HepG2 (cell line): ENCODE data around the gene RPL35A. TPM values are rescaled to one million over a fixed set of nuclear protein-coding genes. Genes with fewer than 3 reads are reported as not detected.

Experiments used
- BCL6 ChIP-seq: IDR thresholded peaks from 2 replicates; pipeline ENCODE4 v1.6.1; 2016; ENCODE audit warnings: missing genetic modification reagents, missing compliant biosample characterization
- CREM ChIP-seq, 2 experiments: sonication (generic) in 1 of 2; formaldehyde crosslinking in 1 of 2; IDR thresholded peaks; 2 replicates each; pipeline versions ENCODE4 v1.4.0 to v1.6.1; 2016 to 2020; ENCODE audit warnings: antibody characterized with exemption in 1 of 2, mild to moderate bottlenecking in 1 of 2, missing genetic modification reagents in 1 of 2
- DNMT3B ChIP-seq: conservative IDR thresholded peaks from 2 replicates; pipeline ENCODE4 v1.6.1; 2016; ENCODE audit warnings: missing biosample characterization, control low read depth
- FOXP1 ChIP-seq, 2 experiments: fragments of 450-650 bp in 1 of 2; IDR thresholded peaks; 2 replicates each; pipeline ENCODE4 v1.6.1; 2017 to 2018; ENCODE audit warnings: antibody characterized with exemption in 1 of 2
- MTA1 ChIP-seq: sonication (generic); formaldehyde crosslinking; IDR thresholded peaks from 2 replicates; pipeline ENCODE4 v1.4.0; 2020; ENCODE audit warnings: missing genetic modification reagents, mild to moderate bottlenecking, borderline replicate concordance
- NR2F1 ChIP-seq, 2 experiments: fragments of 450-650 bp in 1 of 2; formaldehyde crosslinking in 1 of 2; IDR thresholded peaks; 2 replicates each; pipeline versions ENCODE4 v1.5.0 to v1.6.1; 2016 to 2020; ENCODE audit warnings: mild to moderate bottlenecking in 1 of 2, missing compliant biosample characterization in 1 of 2, missing genetic modification reagents in 1 of 2, moderate library complexity in 1 of 2
- SIX4 ChIP-seq: sonication (generic); formaldehyde crosslinking; IDR thresholded peaks from 2 replicates; pipeline ENCODE4 v1.4.0; 2020; ENCODE audit warnings: missing genetic modification reagents
- SOX5 ChIP-seq: IDR thresholded peaks from 2 replicates; pipeline ENCODE4 v1.6.1; 2016; ENCODE audit warnings: borderline replicate concordance
- SOX6 ChIP-seq, 2 experiments: fragments of 450-650 bp in 1 of 2; sonication (generic) in 1 of 2; formaldehyde crosslinking in 1 of 2; IDR thresholded peaks; 2 replicates each; pipeline versions ENCODE4 v1.4.0 to v1.6.1; 2017 to 2020; ENCODE audit warnings: antibody characterized with exemption in 1 of 2, mild to moderate bottlenecking in 1 of 2, missing genetic modification reagents in 1 of 2
- TCF7 ChIP-seq: sonication (generic); IDR thresholded peaks from 2 replicates; pipeline ENCODE4 v1.6.1; 2016; ENCODE audit warnings: antibody characterized with exemption, low read depth
- ZNF282 ChIP-seq: fragments of 450-650 bp; IDR thresholded peaks from 2 replicates; pipeline ENCODE4 v1.6.1; 2018; ENCODE audit not compliant: partially characterized antibody
- ZNF614 ChIP-seq: IDR thresholded peaks from 2 replicates; pipeline ENCODE4 v1.6.1; 2018; ENCODE audit warnings: missing biosample characterization, missing genetic modification reagents, inconsistent platforms, borderline replicate concordance
- polyA plus RNA-seq, 8 experiments: library from polyadenylated mRNA; depleted of rRNA in 3 of 8; stranded (reverse) in 7 of 8; unstranded in 1 of 8; fragments of >200 nt; fragmentation: Illumina TruSeq in 4 of 8; extraction: Trizol in 4 of 8; gene quantifications; 2 replicates each; pipeline versions ENCODE4 v1.2.1 to v1.2.3, GENCODE V29; 2011 to 2016; ENCODE audit warnings: low read depth in 4 of 8, missing spikeins in 1 of 8, mixed read lengths in 1 of 8; ENCODE audit not compliant: insufficient read depth in 1 of 8
- total RNA-seq, 5 experiments: library from RNA; depleted of rRNA; stranded (reverse); fragments of >200 nt; fragmentation: Illumina TruSeq; extraction: Trizol; gene quantifications; 2 replicates each; pipeline ENCODE4 v1.2.3, GENCODE V29; 2016; ENCODE audit warnings: low read depth in 1 of 5
- TF ChIP-seq, protein P1 (sequence below): IDR thresholded peaks from 2 replicates; pipeline ENCODE4 v1.6.1; 2016; ENCODE audit warnings: low read depth, missing genetic modification reagents, missing compliant biosample characterization
- TF ChIP-seq, protein P2 (sequence below): IDR thresholded peaks from 2 replicates; pipeline ENCODE4 v1.6.1; 2018; ENCODE audit warnings: missing genetic modification reagents, mild to moderate bottlenecking, missing compliant biosample characterization
- TF ChIP-seq, protein P3 (sequence below): IDR thresholded peaks from 2 replicates; pipeline ENCODE4 v1.4.0; 2020; ENCODE audit warnings: mild to moderate bottlenecking, missing genetic modification reagents
- TF ChIP-seq, protein P4 (sequence below): sonication (generic); formaldehyde crosslinking; IDR thresholded peaks from 2 replicates; pipeline ENCODE4 v1.5.0; 2020; ENCODE audit warnings: mild to moderate bottlenecking, missing genetic modification reagents

The RPL35A gene
- total and polyA plus RNA-seq, 2 of the 13 experiments (the other 11 are each of a cell fraction or from before 2014, with no cell fraction given) = 1,001 to 1,582 TPM

DNA sequence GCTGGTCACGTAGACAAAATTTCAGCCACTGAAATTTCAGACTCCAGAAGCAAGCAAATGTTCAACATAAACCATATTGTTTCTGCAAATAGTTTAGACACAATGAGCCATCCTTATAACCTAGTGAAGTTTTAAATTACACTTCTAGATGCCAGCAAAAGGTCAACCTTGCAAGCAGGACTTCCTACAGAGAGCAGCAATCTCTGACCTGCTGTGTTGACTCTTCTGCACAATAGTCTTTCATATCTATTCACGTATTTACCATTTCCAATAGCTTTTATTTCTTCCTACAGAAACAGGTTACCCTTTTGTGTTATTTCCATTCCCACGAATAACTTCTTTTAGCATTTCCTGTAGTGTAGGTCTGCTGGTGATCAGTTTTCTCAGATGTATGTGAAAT lies 20.6 kb downstream of the RPL35A start (continued):
- TF ChIP-seq, protein P1, sequence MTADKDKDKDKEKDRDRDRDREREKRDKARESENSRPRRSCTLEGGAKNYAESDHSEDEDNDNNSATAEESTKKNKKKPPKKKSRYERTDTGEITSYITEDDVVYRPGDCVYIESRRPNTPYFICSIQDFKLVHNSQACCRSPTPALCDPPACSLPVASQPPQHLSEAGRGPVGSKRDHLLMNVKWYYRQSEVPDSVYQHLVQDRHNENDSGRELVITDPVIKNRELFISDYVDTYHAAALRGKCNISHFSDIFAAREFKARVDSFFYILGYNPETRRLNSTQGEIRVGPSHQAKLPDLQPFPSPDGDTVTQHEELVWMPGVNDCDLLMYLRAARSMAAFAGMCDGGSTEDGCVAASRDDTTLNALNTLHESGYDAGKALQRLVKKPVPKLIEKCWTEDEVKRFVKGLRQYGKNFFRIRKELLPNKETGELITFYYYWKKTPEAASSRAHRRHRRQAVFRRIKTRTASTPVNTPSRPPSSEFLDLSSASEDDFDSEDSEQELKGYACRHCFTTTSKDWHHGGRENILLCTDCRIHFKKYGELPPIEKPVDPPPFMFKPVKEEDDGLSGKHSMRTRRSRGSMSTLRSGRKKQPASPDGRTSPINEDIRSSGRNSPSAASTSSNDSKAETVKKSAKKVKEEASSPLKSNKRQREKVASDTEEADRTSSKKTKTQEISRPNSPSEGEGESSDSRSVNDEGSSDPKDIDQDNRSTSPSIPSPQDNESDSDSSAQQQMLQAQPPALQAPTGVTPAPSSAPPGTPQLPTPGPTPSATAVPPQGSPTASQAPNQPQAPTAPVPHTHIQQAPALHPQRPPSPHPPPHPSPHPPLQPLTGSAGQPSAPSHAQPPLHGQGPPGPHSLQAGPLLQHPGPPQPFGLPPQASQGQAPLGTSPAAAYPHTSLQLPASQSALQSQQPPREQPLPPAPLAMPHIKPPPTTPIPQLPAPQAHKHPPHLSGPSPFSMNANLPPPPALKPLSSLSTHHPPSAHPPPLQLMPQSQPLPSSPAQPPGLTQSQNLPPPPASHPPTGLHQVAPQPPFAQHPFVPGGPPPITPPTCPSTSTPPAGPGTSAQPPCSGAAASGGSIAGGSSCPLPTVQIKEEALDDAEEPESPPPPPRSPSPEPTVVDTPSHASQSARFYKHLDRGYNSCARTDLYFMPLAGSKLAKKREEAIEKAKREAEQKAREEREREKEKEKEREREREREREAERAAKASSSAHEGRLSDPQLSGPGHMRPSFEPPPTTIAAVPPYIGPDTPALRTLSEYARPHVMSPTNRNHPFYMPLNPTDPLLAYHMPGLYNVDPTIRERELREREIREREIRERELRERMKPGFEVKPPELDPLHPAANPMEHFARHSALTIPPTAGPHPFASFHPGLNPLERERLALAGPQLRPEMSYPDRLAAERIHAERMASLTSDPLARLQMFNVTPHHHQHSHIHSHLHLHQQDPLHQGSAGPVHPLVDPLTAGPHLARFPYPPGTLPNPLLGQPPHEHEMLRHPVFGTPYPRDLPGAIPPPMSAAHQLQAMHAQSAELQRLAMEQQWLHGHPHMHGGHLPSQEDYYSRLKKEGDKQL = 0 out of 2 replicates have a peak, but pooled peaks have one; percentile 23
- TF ChIP-seq FOXP1 (IDR thresholded peaks at IDR 0.05) (no peak), FOXP1 (CRISPR knock-in tag; IDR thresholded peaks at IDR 0.05) (peak; percentile 30; the same call in 1 of the 2 replicates), CREM (IDR thresholded peaks at IDR 0.05) (peak; percentile 28; the same call in 1 of the 2 replicates), CREM (CRISPR knock-in tag; IDR thresholded peaks at IDR 0.05) (no peak), NR2F1 (CRISPR knock-in tag; IDR thresholded peaks at IDR 0.05) (peak in 1 of 2 experiments; percentile 19; a peak in 1 of 4 replicates), ZNF614 (CRISPR knock-in tag) (0 out of 2 replicates have a peak, but pooled peaks have one; percentile 23), TCF7 (peak; percentile 48; the same call in 1 of the 2 replicates), DNMT3B (CRISPR knock-in tag) (no peak), SIX4 (CRISPR knock-in tag) (peak; percentile 83), MTA1 (CRISPR knock-in tag) (no peak), SOX5 (CRISPR knock-in tag) (peak; percentile 87), SOX6 (IDR thresholded peaks at IDR 0.05) (no peak), SOX6 (CRISPR knock-in tag; IDR thresholded peaks at IDR 0.05) (peak; percentile 62), BCL6 (0 out of 2 replicates have a peak, but pooled peaks have one; percentile 12), ZNF282 (no peak)
- TF ChIP-seq, protein P2, sequence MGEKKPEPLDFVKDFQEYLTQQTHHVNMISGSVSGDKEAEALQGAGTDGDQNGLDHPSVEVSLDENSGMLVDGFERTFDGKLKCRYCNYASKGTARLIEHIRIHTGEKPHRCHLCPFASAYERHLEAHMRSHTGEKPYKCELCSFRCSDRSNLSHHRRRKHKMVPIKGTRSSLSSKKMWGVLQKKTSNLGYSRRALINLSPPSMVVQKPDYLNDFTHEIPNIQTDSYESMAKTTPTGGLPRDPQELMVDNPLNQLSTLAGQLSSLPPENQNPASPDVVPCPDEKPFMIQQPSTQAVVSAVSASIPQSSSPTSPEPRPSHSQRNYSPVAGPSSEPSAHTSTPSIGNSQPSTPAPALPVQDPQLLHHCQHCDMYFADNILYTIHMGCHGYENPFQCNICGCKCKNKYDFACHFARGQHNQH (CRISPR knock-in tag) = no peak
- TF ChIP-seq, protein P3, sequence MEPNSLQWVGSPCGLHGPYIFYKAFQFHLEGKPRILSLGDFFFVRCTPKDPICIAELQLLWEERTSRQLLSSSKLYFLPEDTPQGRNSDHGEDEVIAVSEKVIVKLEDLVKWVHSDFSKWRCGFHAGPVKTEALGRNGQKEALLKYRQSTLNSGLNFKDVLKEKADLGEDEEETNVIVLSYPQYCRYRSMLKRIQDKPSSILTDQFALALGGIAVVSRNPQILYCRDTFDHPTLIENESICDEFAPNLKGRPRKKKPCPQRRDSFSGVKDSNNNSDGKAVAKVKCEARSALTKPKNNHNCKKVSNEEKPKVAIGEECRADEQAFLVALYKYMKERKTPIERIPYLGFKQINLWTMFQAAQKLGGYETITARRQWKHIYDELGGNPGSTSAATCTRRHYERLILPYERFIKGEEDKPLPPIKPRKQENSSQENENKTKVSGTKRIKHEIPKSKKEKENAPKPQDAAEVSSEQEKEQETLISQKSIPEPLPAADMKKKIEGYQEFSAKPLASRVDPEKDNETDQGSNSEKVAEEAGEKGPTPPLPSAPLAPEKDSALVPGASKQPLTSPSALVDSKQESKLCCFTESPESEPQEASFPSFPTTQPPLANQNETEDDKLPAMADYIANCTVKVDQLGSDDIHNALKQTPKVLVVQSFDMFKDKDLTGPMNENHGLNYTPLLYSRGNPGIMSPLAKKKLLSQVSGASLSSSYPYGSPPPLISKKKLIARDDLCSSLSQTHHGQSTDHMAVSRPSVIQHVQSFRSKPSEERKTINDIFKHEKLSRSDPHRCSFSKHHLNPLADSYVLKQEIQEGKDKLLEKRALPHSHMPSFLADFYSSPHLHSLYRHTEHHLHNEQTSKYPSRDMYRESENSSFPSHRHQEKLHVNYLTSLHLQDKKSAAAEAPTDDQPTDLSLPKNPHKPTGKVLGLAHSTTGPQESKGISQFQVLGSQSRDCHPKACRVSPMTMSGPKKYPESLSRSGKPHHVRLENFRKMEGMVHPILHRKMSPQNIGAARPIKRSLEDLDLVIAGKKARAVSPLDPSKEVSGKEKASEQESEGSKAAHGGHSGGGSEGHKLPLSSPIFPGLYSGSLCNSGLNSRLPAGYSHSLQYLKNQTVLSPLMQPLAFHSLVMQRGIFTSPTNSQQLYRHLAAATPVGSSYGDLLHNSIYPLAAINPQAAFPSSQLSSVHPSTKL (CRISPR knock-in tag) = peak; percentile 65; the same call in 1 of the 2 replicates
- TF ChIP-seq, protein P4, sequence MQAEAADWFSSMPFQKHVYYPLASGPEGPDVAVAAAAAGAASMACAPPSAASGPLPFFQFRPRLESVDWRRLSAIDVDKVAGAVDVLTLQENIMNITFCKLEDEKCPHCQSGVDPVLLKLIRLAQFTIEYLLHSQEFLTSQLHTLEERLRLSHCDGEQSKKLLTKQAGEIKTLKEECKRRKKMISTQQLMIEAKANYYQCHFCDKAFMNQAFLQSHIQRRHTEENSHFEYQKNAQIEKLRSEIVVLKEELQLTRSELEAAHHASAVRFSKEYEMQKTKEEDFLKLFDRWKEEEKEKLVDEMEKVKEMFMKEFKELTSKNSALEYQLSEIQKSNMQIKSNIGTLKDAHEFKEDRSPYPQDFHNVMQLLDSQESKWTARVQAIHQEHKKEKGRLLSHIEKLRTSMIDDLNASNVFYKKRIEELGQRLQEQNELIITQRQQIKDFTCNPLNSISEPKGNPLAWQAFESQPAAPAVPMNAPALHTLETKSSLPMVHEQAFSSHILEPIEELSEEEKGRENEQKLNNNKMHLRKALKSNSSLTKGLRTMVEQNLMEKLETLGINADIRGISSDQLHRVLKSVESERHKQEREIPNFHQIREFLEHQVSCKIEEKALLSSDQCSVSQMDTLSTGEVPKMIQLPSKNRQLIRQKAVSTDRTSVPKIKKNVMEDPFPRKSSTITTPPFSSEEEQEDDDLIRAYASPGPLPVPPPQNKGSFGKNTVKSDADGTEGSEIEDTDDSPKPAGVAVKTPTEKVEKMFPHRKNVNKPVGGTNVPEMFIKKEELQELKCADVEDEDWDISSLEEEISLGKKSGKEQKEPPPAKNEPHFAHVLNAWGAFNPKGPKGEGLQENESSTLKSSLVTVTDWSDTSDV (CRISPR knock-in tag) = no peak
